HG03571 (cell line): Measurements from ENCODE around the gene MTHFD2L.

Experiments used
- ATAC-seq: cut with Tn5 transposase; IDR thresholded peaks from one replicate; pipeline ENCODE4 v1.9.1; 2021; ENCODE audit not compliant: unreplicated experiment

Gene MTHFD2L

GRCh38 chr4:74235135-74235534 is 77.2 kb downstream of the MTHFD2L start:
- ATAC-seq, result no peak

- ATAC-seq, result no peak
These were observed 79.6 kb downstream of the MTHFD2L start for GRCh38 chr4:74237425-74237966.

- ATAC-seq, result no peak
These were observed 86.1 kb downstream of the MTHFD2L start for GRCh38 chr4:74244049-74244448.

GRCh38 chr4:74252933-74253332 is 95.0 kb downstream of the MTHFD2L start:
- ATAC-seq, result no peak

GRCh38 chr4:74254386-74254785 is 96.5 kb downstream of the MTHFD2L start:
- no peak for ATAC-seq

- ATAC-seq, result no peak
These were observed 97.2 kb downstream of the MTHFD2L start for GRCh38 chr4:74255096-74255495.

GRCh38 chr4:74258963-74259362 is 101.0 kb downstream of the MTHFD2L start:
- ATAC-seq, result no peak

- ATAC-seq, result no peak
These were observed 102.1 kb downstream of the MTHFD2L start for GRCh38 chr4:74260036-74260435.

- no peak for ATAC-seq
These were observed 104.6 kb downstream of the MTHFD2L start for GRCh38 chr4:74262522-74262921.

- no peak for ATAC-seq
These were observed 105.6 kb downstream of the MTHFD2L start for GRCh38 chr4:74263551-74263950.

GRCh38 chr4:74266081-74266480 is 108.2 kb downstream of the MTHFD2L start:
- no peak for ATAC-seq

GRCh38 chr4:74267998-74268606 is 110.2 kb downstream of the MTHFD2L start:
- ATAC-seq, result no peak

GRCh38 chr4:74268643-74269042 is 110.7 kb downstream of the MTHFD2L start:
- no peak for ATAC-seq

GRCh38 chr4:74278490-74278889 is 120.6 kb downstream of the MTHFD2L start:
- ATAC-seq, result no peak

- no peak for ATAC-seq
These were observed 121.8 kb downstream of the MTHFD2L start for GRCh38 chr4:74279716-74280115.

- no peak for ATAC-seq
These were observed 125.0 kb downstream of the MTHFD2L start for GRCh38 chr4:74282926-74283325.

- no peak for ATAC-seq
These were observed 125.7 kb downstream of the MTHFD2L start for GRCh38 chr4:74283614-74284013.

GRCh38 chr4:74284053-74284452 is 126.1 kb downstream of the MTHFD2L start:
- no peak for ATAC-seq

GRCh38 chr4:74287164-74287563 is 129.2 kb downstream of the MTHFD2L start:
- no peak for ATAC-seq

- ATAC-seq, result no peak
These were observed 129.9 kb downstream of the MTHFD2L start for GRCh38 chr4:74287791-74288190.

- ATAC-seq, result no peak
These were observed 133.6 kb downstream of the MTHFD2L start for GRCh38 chr4:74291471-74291870.

- ATAC-seq, result no peak
These were observed 134.4 kb downstream of the MTHFD2L start for GRCh38 chr4:74292111-74292870.
